Neural progenitor cell (in vitro differentiated cells): ENCODE data around the gene TBC1D9. TPM values are rescaled to one million over a fixed set of nuclear protein-coding genes. Genes with fewer than 3 reads are reported as not detected.
A peak's percentile ranks its signal among the peaks of the same experiment; 100 is the strongest.

Experiments
- DNase-seq: peaks from one replicate; pipeline ENCODE4 v3.0.0-alpha.2; 2016; ENCODE audit warnings: low spot score
- H2AFZ ChIP-seq: fragments of 200-600 bp; sonication (generic); replicated peaks from 2 replicates; pipeline ENCODE4 v1.6.1; 2016; ENCODE audit warnings: antibody characterized with exemption
- H3F3A ChIP-seq: fragments of 200-600 bp; sonication (generic); 2 replicates; pipeline ENCODE4 v1.6.1; 2016; ENCODE audit warnings: antibody characterized with exemption, low read depth
- H3K27ac ChIP-seq: fragments of 200-600 bp; sonication (generic); 2 replicates; pipeline ENCODE4 v1.5.1; 2016; ENCODE audit warnings: mild to moderate bottlenecking
- H3K27me3 ChIP-seq: fragments of 200-600 bp; sonication (generic); 2 replicates; pipeline ENCODE4 v1.6.1; 2016; ENCODE audit warnings: mild to moderate bottlenecking, moderate library complexity
- H3K36me3 ChIP-seq: fragments of 200-600 bp; sonication (generic); 2 replicates; pipeline ENCODE4 v1.5.1; 2016
- H3K4me1 ChIP-seq: fragments of 200-600 bp; sonication (generic); 2 replicates; pipeline ENCODE4 v1.6.1; 2016; ENCODE audit warnings: mixed run types
- H3K4me2 ChIP-seq: fragments of 200-600 bp; sonication (generic); 2 replicates; pipeline ENCODE4 v1.6.1; 2016
- H3K4me3 ChIP-seq: fragments of 200-600 bp; sonication (generic); 2 replicates; pipeline ENCODE4 v1.5.1; 2016
- H3K79me2 ChIP-seq: fragments of 200-600 bp; sonication (generic); 2 replicates; pipeline ENCODE4 v1.6.1; 2016; ENCODE audit warnings: low read depth
- H3K9ac ChIP-seq: fragments of 200-600 bp; sonication (generic); 2 replicates; pipeline ENCODE4 v1.6.1; 2016
- H3K9me3 ChIP-seq: fragments of 200-600 bp; sonication (generic); 2 replicates; pipeline ENCODE4 v1.5.1; 2016; ENCODE audit warnings: low read depth
- H4K20me1 ChIP-seq: fragments of 200-600 bp; sonication (generic); 2 replicates; pipeline ENCODE4 v1.6.1; 2016; ENCODE audit warnings: low read depth
- H3K27ac Mint-ChIP-seq: 3 replicates; pipeline ENCODE4 v1.8.0; 2021; ENCODE audit warnings: mixed read lengths
- H3K27me3 Mint-ChIP-seq: 2 replicates; pipeline ENCODE4 v1.8.0; 2022; ENCODE audit warnings: low read depth, mild to moderate bottlenecking, inconsistent platforms, moderate library complexity, mixed read lengths; ENCODE audit not compliant: insufficient read depth
- H3K36me3 Mint-ChIP-seq: 3 replicates; pipeline ENCODE4 v1.8.0; 2021; ENCODE audit warnings: mixed read lengths
- H3K4me1 Mint-ChIP-seq: 3 replicates; pipeline ENCODE4 v1.8.0; 2021; ENCODE audit warnings: mixed read lengths
- H3K4me3 Mint-ChIP-seq: 3 replicates; pipeline ENCODE4 v1.8.0; 2021; ENCODE audit warnings: mild to moderate bottlenecking, moderate library complexity, mixed read lengths
- H3K9me3 Mint-ChIP-seq: 3 replicates; pipeline ENCODE4 v1.8.0; 2020; ENCODE audit warnings: mixed read lengths
- CTCF ChIP-seq: fragments of 200-600 bp; sonication (generic); IDR thresholded peaks from 2 replicates; pipeline ENCODE4 v1.5.1; 2017; ENCODE audit warnings: antibody characterized with exemption, mild to moderate bottlenecking
- EZH2 ChIP-seq: fragments of 200-600 bp; sonication (generic); IDR thresholded peaks from 2 replicates; pipeline ENCODE4 v1.6.1; 2017; ENCODE audit warnings: antibody characterized with exemption, mild to moderate bottlenecking, moderate library complexity
- EZH2phosphoT487 ChIP-seq: fragments of 200-600 bp; sonication (generic); IDR thresholded peaks from 2 replicates; pipeline ENCODE4 v1.6.1; 2017; ENCODE audit warnings: antibody characterized with exemption
- total RNA-seq: library from RNA; depleted of rRNA; stranded (reverse); fragments of >200 nt; gene quantifications from 2 replicates; pipeline ENCODE4 v1.2.3, GENCODE V29; 2015; ENCODE audit warnings: low replicate concordance

The TBC1D9 gene
- total RNA-seq, 1 donor from 2014 or later: 11.3 TPM

DNA sequence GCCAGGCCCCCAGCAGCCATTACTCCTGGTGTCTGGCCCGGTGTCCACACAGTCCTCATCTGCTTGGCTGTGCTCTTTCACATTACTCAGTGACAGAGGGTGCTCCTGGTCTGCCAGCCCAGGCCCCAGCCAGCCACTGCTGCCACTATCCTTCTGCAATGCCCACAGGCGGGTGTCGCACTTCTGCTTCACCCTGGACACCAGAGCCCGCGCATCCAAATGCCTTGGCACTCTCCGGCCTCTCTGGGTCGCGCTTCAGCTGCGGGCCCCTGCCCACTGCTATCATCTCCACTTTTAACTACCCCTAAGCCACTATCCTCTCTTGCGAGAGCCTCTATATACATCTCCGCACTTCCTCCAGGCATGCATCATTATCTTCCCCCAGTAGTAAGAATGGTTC lies 111.0 kb downstream of the TBC1D9 start:
- H3K36me3 ChIP-seq: no peaks in the 10 kb centered on the region
- H4K20me1 ChIP-seq: no peaks in the 10 kb centered on the region
- H3K36me3 Mint-ChIP-seq: peaks cover 26% of the 10 kb centered on the region
- no peak overlapping the region for H3K9ac ChIP-seq
- no peak overlapping the region for H3K27ac ChIP-seq
- H3K4me2 ChIP-seq: no peak overlapping the region
- peaks cover 21% of the 10 kb centered on the region for H3K4me1 Mint-ChIP-seq
- no peak overlapping the region for H2AFZ ChIP-seq
- H3K79me2 ChIP-seq: no peaks in the 10 kb centered on the region
- no peaks in the 10 kb centered on the region for H3K9me3 Mint-ChIP-seq
- H3K4me1 ChIP-seq: peaks cover 29% of the 10 kb centered on the region
- no peak overlapping the region for H3K4me3 Mint-ChIP-seq
- H3F3A ChIP-seq: no peaks in the 10 kb centered on the region
- no peaks in the 10 kb centered on the region for H3K9me3 ChIP-seq
- H3K27ac Mint-ChIP-seq: peak overlapping the region; percentile 19
- H3K27me3 ChIP-seq: no peaks in the 10 kb centered on the region
- TF ChIP-seq EZH2: no peak
- TF ChIP-seq EZH2phosphoT487: no peak
- no peak for TF ChIP-seq CTCF
- DNase-seq: no peak
- H3K27me3 Mint-ChIP-seq: no peaks in the 10 kb centered on the region
- H3K4me3 ChIP-seq: no peak overlapping the region

DNA sequence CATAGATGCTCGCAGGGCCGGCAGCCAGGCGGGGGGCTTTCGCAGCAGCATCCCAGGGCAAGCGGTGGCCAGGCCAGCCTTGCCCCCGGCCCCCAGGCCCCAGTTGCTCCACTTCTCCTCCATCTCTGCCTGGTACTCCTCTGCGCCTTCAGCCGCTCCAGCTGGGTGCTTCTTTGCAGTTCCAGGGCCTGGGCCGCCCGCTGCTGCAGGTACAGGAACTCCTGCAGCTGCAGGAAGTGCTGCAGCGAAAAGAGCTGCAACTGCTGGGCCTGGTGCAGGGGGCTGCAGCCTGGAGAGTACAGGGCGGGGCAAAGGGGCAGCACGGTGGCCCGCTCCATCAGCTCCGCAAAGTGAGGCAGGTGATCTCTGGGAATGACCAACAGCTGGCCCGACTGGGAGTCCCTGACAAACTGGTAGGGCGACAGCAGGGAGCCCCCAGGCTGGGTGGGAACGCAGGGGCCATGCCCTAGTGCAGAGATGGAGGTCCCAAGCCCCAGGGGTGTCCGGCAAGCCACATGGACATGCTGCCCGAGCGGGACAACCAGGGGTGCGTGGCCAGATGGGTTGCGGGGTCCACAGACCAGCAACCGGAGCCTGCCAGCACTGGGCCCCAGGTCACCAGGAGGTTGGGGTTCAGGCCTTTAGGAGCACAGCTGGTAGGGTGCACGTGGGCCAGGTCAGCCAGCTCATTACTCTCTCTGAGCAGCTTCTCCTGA lies 111.6 kb downstream of the TBC1D9 start:
- Histone ChIP-seq H3K27me3 (no peaks in the 10 kb centered on the region), H3K4me3 (no peak overlapping the region), H3K9me3 (no peaks in the 10 kb centered on the region), H3K36me3 (no peaks in the 10 kb centered on the region), H3F3A (no peaks in the 10 kb centered on the region), H3K4me1 (peaks cover 29% of the 10 kb centered on the region), H2AFZ (no peak overlapping the region), H3K27ac (no peak overlapping the region), H4K20me1 (no peaks in the 10 kb centered on the region), H3K79me2 (no peaks in the 10 kb centered on the region), H3K9ac (no peak overlapping the region), H3K4me2 (no peak overlapping the region)
- no peak for TF ChIP-seq CTCF
- no peak for TF ChIP-seq EZH2
- no peak for TF ChIP-seq EZH2phosphoT487
- H3K4me3 Mint-ChIP-seq: no peak overlapping the region
- no peaks in the 10 kb centered on the region for H3K27me3 Mint-ChIP-seq
- no peak for DNase-seq
- no peak overlapping the region for H3K27ac Mint-ChIP-seq
- H3K9me3 Mint-ChIP-seq: no peaks in the 10 kb centered on the region
- H3K4me1 Mint-ChIP-seq: peaks cover 21% of the 10 kb centered on the region
- H3K36me3 Mint-ChIP-seq: peaks cover 22% of the 10 kb centered on the region

- Histone ChIP-seq H3K4me2 (no peak overlapping the region), H3K27ac (no peak overlapping the region), H4K20me1 (no peaks in the 10 kb centered on the region), H3F3A (no peaks in the 10 kb centered on the region), H3K4me3 (no peak overlapping the region), H3K79me2 (no peaks in the 10 kb centered on the region), H3K9ac (no peak overlapping the region), H2AFZ (no peak overlapping the region), H3K4me1 (peaks cover 29% of the 10 kb centered on the region), H3K27me3 (no peaks in the 10 kb centered on the region), H3K9me3 (no peaks in the 10 kb centered on the region), H3K36me3 (no peaks in the 10 kb centered on the region)
- Mint-ChIP-seq H3K9me3 (no peaks in the 10 kb centered on the region), H3K4me3 (no peak overlapping the region), H3K27ac (no peak overlapping the region), H3K27me3 (no peaks in the 10 kb centered on the region), H3K4me1 (peaks cover 17% of the 10 kb centered on the region), H3K36me3 (peaks cover 17% of the 10 kb centered on the region)
- no peak for DNase-seq
- TF ChIP-seq EZH2phosphoT487 (no peak), CTCF (no peak), EZH2 (no peak)
Observed at GRCh38 chr4:140643571-140644055, 112.6 kb downstream of the TBC1D9 start.
